Anterior cingulate cortex (tissue), 58 donors: ENCODE data around the gene RCL1.
"Not testable (repeated sequence)": the region's sequence is repeated elsewhere in the genome, so short reads cannot be mapped to it uniquely, and the experiment has no call there.

Source experiments
- DNase-seq, 58 donors: peaks; one replicate each; lab custom pipeline; 2025; lab: John Stamatoyannopoulos, UW

Gene RCL1, protein sequence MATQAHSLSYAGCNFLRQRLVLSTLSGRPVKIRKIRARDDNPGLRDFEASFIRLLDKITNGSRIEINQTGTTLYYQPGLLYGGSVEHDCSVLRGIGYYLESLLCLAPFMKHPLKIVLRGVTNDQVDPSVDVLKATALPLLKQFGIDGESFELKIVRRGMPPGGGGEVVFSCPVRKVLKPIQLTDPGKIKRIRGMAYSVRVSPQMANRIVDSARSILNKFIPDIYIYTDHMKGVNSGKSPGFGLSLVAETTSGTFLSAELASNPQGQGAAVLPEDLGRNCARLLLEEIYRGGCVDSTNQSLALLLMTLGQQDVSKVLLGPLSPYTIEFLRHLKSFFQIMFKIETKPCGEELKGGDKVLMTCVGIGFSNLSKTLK

GRCh38 chr9:4792572-4793458 lies at the start of gene RCL1:
Gene RCL1 (plus strand): TSS chr9:4792944. CDS start chr9:4793092, 148 bp downstream.
- peak; percentile 72 to 99 (median 96) for DNase-seq

DNA sequence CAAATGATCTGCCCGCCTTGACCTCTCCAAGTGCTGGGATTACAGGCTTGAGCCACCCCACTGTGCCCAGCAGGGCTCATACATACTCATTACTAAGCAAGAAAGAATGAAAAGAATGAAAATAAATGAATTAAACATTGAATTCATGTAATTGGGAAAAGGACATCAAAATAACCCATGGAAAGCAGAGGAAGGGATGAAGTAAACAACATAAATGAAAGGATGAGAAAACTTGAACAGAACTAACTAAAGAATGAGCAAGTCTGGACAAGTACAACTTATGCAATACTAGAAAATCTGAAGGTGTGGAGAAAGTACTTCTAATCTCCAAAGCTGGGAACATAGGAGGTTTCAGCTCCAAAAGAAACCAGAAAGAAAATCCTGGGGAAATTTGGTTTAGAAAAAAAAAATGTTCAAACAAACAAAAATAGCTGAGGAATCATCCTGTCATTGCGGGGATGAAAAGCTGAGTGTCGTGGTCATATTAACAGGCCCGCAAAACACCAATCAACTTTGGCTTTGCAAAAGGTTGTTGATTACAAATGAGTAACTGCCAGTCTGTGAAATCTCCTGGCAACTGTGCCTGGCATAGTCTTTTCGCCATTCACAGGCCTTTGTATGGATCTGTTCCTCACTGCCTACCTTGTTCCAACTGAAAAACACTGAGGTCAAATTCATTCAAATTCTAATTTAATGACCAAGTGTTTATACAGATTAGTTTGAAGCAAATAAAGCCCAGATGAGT lies 49.4 kb upstream of the RCL1 start:
- DNase-seq: peak in 1 of 58 donors; percentile 8

GRCh38 chr9:4746278-4747030 lies 46.3 kb upstream of the RCL1 start:
- no peak for DNase-seq

- no peak for DNase-seq
Measured at GRCh38 chr9:4748612-4749011, 44.1 kb upstream of the RCL1 start.

- peak in 1 of 58 donors; percentile 11 for DNase-seq
Measured at GRCh38 chr9:4750023-4750673, 42.6 kb upstream of the RCL1 start.

DNA sequence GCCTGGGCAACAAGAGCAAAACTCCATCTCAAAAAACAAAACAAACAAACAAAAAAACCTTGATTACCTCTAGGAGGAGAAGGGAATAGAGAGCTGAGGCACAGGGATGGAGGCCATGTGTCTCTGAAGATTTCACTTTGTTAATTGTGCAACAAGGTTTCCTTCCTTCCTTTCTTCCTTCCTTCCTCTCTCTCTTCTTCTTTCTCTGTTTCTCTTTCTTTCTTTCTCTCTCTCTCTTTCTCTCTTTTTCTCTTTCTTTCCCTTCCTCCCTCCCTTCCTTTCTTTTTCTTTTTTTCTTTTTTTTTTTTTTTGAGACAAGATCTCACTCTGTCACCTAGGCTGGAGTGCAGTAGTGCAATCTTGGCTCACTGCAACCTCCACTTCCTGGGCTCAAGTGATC lies 38.2 kb upstream of the RCL1 start:
- not testable (repeated sequence) for DNase-seq

GRCh38 chr9:4755026-4755609 lies 37.6 kb upstream of the RCL1 start:
- DNase-seq: no peak

- no peak for DNase-seq
Measured at GRCh38 chr9:4756420-4756819, 36.3 kb upstream of the RCL1 start.

- peak in 4 of 58 donors; percentile 5 to 27 (median 12) for DNase-seq
Measured at GRCh38 chr9:4760122-4760521, 32.6 kb upstream of the RCL1 start.

DNA sequence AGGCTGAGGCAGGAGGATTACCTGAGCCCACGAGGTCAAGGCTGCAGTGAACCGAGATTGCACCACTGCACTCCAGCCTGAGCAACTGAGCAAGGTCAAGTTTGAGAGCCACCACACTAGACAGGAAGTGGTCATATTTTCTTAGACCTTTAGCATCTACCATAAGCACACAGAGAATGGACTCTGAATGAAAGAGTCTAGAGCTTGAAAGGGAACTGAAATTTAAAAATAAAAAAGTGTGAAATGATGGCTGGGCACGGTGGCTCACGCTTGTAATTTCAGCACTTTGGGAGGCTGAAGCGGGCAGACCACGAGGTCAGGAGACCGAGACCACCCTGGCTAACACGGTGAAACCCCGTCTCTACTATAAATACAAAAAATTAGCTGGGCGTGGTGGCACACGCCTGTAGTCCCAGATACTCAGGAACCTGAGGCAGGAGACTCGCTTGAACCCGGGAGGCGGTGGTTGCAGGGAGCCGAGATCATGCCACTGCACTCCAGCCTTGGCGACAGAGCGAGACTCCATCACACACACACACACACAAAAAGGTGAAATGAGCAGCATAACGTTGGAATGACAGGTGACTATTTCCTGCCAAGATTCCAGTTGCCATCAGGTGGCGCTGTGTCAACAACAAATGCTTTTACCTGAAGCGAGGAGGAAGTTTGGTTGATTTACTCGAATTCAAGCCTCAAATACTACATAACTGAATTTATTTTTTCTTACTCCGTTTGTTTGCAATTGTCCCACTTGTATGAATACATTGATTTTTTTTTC lies 30.4 kb upstream of the RCL1 start:
- DNase-seq: peak in 50 of 58 donors; percentile 3 to 80 (median 38)

GRCh38 chr9:4762886-4763541 lies 29.7 kb upstream of the RCL1 start:
- DNase-seq: no peak

DNA sequence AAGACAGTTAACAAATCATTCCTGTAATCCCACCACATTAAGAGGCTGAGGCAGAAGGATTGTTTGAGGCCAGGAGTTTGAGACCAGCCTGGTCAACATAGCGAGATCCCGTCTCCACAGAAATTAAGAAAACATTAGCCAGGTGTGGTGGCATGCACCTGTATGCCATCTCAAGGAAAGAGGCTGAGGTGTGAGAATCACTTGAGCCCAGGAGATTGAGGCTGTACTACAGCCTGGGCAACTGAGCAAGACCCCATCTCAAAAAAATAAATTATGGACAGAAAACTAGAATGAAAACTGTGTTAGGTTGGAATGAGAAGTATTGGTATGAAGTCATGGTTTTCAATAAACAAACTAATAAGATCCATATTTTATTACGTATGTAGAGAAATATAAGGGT lies 28.7 kb upstream of the RCL1 start:
- DNase-seq: no peak

DNA sequence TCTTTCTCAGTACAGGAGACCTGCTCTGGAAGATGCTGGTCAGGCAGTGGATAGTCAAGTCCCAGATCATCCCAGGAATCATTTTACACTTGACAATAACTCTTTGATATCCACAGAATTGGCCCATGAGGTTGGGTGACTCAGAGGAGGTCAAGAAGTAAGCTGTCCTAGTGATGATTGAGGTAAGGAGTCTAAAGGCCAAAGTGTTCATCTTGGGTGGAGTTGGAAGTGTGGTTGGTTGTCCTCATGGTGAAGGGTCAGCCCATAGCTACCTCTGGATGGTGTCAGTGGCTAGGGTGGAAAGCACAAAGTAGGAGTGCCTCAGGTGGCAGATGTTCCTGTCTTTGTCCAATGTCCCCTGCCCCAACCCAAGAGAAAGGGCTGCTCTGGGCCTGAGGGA lies 24.1 kb upstream of the RCL1 start:
- no peak for DNase-seq

- no peak for DNase-seq
Measured at GRCh38 chr9:4769321-4770080, 23.2 kb upstream of the RCL1 start.

GRCh38 chr9:4771788-4772187 lies 21.0 kb upstream of the RCL1 start:
- no peak for DNase-seq

- no peak for DNase-seq
Measured at GRCh38 chr9:4774209-4774608, 18.5 kb upstream of the RCL1 start.

DNA sequence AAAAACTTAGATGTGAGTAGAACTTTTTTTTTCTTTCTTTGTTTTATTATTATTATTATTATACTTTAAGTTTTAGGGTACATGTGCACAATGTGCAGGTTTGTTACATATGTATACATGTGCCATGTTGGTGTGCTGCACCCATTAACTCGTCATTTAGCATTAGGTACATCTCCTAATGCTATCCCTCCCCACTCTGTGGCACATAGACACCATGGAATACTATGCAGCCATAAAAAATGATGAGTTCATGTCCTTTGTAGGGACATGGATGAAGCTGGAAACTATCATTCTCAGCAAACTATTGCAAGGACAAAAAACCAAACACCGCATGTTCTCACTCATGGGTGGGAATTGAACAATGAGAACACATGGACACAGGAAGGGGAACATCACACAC lies 17.8 kb upstream of the RCL1 start:
- DNase-seq: not testable (repeated sequence)
